ENCODE measurements around the gene SLC22A16. TPM values are rescaled to one million over a fixed set of nuclear protein-coding genes. Genes with fewer than 3 reads are reported as not detected.
"Not testable (repeated sequence)": the region's sequence is repeated elsewhere in the genome, so short reads cannot be mapped to it uniquely, and the experiment has no call there.

The SLC22A16 gene
- total RNA-seq, 2 donors from 2014 or later: not detected

DNA sequence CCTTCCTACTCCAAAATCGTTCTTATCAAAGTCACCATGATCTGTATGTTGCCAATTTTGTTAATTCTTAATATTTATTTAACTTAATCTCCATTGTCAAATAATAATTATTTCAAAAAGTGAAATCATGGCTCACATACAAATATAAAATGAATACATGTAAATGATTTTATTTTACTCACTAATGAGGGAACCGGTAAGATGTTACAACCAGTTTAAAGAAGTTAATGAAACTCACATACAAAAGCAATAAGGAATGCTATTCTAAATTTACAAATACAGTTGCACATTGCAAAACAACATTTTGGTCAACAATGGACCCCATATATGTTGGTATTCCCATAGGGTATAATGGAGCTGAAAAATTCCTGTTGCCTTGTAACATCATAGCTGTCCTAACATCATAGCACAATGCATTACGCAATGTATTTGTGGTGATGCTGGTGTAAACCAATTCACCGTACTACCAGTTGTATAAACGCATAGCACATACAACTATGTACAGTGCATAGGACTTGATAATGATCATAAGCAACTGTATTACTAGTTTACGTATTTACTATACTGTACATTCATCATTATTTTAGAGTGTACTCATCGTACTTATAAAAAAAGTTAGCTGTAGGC is 6.5 kb upstream of the SLC22A16 start:
- H3K4me1 Mint-ChIP-seq (ENCODE audit: low read depth in 2 of 2): no peaks in the 10 kb centered on the region

DNA sequence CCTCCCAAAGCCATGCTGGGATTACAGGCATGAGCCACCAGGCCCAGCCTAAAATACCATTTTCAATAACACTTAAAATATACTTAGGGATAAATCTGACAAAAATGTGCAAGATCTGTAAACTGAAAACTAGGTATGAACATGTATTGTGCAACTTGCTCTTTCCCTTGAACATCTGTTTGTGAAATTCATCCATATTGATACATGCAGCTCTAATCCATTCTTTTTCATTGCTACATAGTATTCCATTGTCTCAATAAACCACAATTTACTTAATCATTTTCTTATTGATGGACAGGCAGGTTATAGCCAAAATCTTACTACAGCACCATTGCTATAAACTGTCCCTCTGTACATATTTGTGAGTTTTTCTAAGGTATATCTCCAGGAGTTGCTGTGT is 4.7 kb upstream of the SLC22A16 start:
- ATAC-seq: no peak
- Mint-ChIP-seq H3K27ac (no peak overlapping the region), H3K4me1 (ENCODE audit: low read depth in 2 of 2) (no peaks in the 10 kb centered on the region), H3K27me3 (peaks cover 21 to 27% of the 10 kb centered on the region in 2 donors), H3K9me3 (no peaks in the 10 kb centered on the region), H3K36me3 (no peaks in the 10 kb centered on the region), H3K4me3 (no peak overlapping the region)
- no peak for DNase-seq (ENCODE audit: low spot score)

More for the DNA sequence above, 6.5 kb upstream of the SLC22A16 start:
- no peak for DNase-seq (ENCODE audit: low spot score)
- no peaks in the 10 kb centered on the region for H3K36me3 Mint-ChIP-seq
- H3K27ac Mint-ChIP-seq: no peak overlapping the region
- no peaks in the 10 kb centered on the region for H3K9me3 Mint-ChIP-seq
- H3K4me3 Mint-ChIP-seq: no peak overlapping the region
- ATAC-seq: no peak
- peaks cover 24 to 30% of the 10 kb centered on the region in 2 donors for H3K27me3 Mint-ChIP-seq

DNA sequence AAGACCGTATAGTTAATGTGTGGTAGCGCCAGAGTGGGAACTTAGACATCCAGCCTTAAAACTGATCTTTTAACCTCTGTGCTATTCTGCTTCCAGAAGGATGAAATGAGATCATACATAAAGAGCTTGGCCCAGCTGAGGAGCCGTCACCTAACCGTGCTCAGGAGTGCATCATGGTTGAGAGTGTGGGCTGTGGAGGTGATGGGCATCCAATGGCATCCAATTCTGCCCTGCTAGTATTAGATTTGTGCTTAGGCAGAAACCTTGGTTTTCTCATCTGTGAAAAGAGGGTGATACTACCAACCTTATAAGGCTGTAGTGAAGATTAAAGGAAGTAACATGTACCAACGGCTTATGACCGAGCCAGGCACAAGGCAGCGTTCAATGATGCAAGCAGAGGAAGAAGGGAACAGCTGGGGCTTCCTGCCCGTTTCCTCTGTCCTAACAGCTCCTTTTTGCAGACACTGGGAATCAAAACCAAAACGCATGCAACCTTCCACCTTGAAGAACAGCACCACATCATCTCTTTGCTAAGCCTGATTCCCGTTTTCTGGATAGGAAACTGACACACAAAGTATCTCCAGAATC is 1.3 kb downstream of the SLC22A16 start:
- Mint-ChIP-seq H3K27ac (no peak overlapping the region), H3K27me3 (peaks cover 30 to 34% of the 10 kb centered on the region in 2 donors), H3K4me3 (peak overlapping the region; percentile 54), H3K36me3 (no peaks in the 10 kb centered on the region), H3K4me1 (ENCODE audit: low read depth in 2 of 2) (peaks cover 0 to 10% of the 10 kb centered on the region in 2 donors), H3K9me3 (no peaks in the 10 kb centered on the region)
- ATAC-seq (peak in 1 of 2 donors; percentile 34), DNase-seq (ENCODE audit: low spot score) (no peak)

DNA sequence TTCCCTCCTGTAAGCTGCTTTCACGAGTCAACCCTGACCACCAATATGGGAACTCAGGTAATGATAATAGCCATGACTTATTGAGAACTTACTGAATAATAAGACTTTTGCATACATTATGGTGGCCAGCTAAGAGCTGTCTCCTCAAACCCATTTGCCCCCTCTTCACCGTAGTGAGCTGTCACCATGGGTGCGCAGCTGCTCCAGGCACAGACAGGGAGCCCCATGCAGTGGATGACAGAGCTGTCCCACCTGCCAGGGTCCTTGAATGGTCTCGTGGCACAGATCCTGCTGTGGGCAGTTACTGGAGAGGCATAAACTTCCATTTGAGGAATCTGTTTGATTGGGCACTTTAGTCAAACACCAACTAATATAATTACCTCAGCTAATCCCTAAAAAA is 1.9 kb downstream of the SLC22A16 start:
- no peaks in the 10 kb centered on the region for H3K36me3 Mint-ChIP-seq
- no peak overlapping the region for H3K4me3 Mint-ChIP-seq
- no peak for DNase-seq (ENCODE audit: low spot score)
- no peak overlapping the region for H3K27ac Mint-ChIP-seq
- peaks cover 30 to 36% of the 10 kb centered on the region in 2 donors for H3K27me3 Mint-ChIP-seq
- no peaks in the 10 kb centered on the region for H3K9me3 Mint-ChIP-seq
- peaks cover 0 to 10% of the 10 kb centered on the region in 2 donors for H3K4me1 Mint-ChIP-seq (ENCODE audit: low read depth in 2 of 2)
- ATAC-seq: no peak

DNA sequence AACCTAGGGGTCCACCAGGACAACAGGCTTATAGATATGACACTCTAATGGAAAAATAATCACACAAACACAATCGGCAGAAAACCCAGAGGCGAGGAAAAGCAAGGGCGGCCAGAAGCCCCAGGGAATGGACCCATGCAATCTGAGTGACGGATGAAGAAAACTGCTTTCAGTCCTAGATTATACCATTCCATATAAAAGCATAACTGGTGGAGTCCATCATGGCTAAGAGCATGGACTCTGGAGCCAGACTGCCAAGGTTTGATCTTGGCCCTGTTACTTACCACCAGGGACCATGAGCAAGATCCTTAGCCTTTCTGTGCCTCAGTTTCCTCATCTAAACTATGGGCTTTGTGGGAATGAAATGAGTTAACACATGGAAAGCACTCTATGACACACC is 3.7 kb downstream of the SLC22A16 start:
- Mint-ChIP-seq H3K27me3 (peaks cover 24 to 26% of the 10 kb centered on the region in 2 donors), H3K27ac (no peak overlapping the region), H3K4me3 (no peak overlapping the region), H3K4me1 (ENCODE audit: low read depth in 2 of 2) (peaks cover 0 to 10% of the 10 kb centered on the region in 2 donors), H3K9me3 (no peaks in the 10 kb centered on the region), H3K36me3 (no peaks in the 10 kb centered on the region)
- ATAC-seq (no peak), DNase-seq (ENCODE audit: low spot score) (no peak)

DNA sequence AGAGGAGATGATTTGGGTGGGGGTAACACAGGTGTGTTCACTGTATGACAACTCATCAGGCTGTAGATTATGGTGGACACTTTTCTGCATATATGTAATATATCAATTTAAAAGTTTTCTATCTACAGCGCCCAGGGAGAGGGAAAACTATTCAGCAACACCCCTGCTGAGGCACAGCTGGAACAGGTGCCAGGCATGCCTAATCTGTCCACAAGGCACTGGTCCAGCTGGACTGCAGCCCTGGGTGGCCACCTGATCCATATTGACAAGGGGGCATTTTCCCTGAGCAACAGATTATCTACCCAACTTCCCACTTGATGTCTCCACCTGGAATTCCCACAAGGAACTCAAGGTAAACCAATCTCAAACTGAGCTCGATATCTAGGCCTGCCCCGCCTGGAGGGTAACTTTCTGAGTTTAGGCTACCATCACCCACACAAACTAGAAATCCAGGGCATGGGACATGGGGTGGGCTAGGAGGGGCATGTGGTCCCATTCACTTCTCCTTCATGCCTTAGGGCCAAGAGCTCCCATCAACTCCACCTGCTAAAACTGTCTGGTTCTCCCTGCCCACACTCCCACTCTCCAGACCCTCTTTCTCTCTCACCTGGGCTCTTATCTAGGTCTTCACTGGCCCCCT is 4.6 kb downstream of the SLC22A16 start:
- Mint-ChIP-seq H3K36me3 (no peaks in the 10 kb centered on the region), H3K27ac (no peak overlapping the region), H3K9me3 (no peaks in the 10 kb centered on the region), H3K4me3 (no peak overlapping the region), H3K27me3 (peaks cover 26 to 32% of the 10 kb centered on the region in 2 donors), H3K4me1 (ENCODE audit: low read depth in 2 of 2) (peaks cover 0 to 10% of the 10 kb centered on the region in 2 donors)
- ATAC-seq (peak in 1 of 2 donors; percentile 32), DNase-seq (ENCODE audit: low spot score) (no peak)

DNA sequence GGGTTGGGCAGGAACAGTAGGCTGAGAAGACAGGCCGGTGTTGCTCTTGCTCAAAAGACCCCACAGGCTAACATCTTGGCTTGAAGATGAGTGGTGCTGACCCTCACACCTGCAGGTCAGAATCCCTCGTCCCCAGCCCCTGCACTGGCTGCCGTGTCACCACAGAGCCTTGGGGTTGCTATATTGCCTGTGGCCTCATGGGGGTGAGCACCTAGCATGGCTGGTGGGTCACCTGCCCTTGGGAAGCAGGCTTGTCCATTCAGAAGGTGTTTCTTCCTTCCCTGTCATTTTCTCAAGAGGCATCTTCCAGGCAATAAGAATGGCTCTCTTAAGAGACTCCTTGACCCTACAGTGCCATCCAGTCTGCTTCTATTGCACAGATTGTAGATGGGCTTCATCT is 7.7 kb downstream of the SLC22A16 start:
- Mint-ChIP-seq H3K4me3 (no peak overlapping the region), H3K9me3 (peaks cover 2% of the 10 kb centered on the region), H3K27ac (no peak overlapping the region), H3K36me3 (peaks cover 9% of the 10 kb centered on the region), H3K4me1 (ENCODE audit: low read depth in 2 of 2) (no peaks in the 10 kb centered on the region), H3K27me3 (peaks cover 32 to 42% of the 10 kb centered on the region in 2 donors)
- DNase-seq (ENCODE audit: low spot score) (no peak), ATAC-seq (no peak)

DNA sequence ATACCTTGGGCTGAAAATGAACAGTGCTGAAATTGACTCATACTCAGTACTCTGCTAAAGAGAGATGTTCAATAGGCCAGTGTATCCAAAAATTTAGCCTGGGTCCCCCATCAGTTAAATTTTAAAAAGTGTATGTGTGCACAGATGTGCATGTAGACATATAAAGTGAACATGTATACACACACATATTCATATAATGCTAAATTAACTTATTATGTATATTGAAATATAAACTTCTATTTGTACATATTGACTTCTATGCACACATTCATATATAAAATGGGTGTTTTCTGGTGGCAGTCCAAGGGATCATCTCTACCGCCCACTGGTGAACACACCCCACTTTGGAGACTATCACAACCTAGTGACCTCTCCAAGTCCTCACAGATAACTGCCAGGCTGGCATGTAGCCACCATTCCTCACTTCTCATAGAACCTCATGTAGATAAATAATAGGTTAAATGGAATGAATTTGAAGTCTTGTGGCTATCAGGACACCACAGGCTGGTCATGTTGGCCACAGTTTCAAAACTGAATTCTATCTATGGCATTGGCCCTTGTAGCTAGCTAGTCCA is 8.8 kb downstream of the SLC22A16 start:
- Mint-ChIP-seq H3K36me3 (peaks cover 12% of the 10 kb centered on the region), H3K4me1 (ENCODE audit: low read depth in 2 of 2) (no peaks in the 10 kb centered on the region), H3K4me3 (no peak overlapping the region), H3K27me3 (peaks cover 32 to 46% of the 10 kb centered on the region in 2 donors), H3K27ac (no peak overlapping the region), H3K9me3 (peaks cover 5% of the 10 kb centered on the region)
- DNase-seq (ENCODE audit: low spot score) (no peak), ATAC-seq (no peak)

DNA sequence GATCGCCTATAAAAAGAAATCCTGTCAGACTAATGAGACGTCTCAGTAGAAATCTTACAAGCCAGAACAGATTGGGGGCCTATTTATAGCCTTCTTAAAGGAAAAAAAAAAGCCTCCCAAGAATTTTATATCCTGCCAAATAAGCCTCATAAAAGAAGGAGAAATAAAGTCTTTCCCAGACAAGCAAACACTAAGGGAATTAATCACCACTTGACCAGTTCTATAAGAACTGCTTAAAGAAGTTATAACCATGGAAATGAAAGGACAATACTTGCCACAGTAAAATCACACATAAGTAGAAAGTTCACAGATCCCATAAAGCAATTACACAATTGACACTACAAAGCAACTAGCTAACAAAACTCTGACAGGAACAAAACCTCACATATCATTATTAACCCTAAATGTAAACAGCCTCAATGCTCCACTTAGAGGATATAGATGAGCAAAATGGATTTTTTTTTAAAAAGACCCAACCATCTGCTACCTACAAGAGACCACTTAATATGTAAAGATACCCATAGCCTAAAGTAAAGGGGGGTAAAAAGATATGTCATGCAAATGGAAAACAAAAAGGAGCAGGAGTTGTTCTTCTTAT is 13.4 kb downstream of the SLC22A16 start:
- H3K9me3 Mint-ChIP-seq: peaks cover 5% of the 10 kb centered on the region
- H3K27me3 Mint-ChIP-seq: peaks cover 23 to 38% of the 10 kb centered on the region in 2 donors
- H3K36me3 Mint-ChIP-seq: peaks cover 19% of the 10 kb centered on the region
- ATAC-seq: no peak
- H3K4me1 Mint-ChIP-seq (ENCODE audit: low read depth in 2 of 2): no peaks in the 10 kb centered on the region
- H3K4me3 Mint-ChIP-seq: no peak overlapping the region
- no peak for DNase-seq (ENCODE audit: low spot score)
- H3K27ac Mint-ChIP-seq: no peak overlapping the region

DNA sequence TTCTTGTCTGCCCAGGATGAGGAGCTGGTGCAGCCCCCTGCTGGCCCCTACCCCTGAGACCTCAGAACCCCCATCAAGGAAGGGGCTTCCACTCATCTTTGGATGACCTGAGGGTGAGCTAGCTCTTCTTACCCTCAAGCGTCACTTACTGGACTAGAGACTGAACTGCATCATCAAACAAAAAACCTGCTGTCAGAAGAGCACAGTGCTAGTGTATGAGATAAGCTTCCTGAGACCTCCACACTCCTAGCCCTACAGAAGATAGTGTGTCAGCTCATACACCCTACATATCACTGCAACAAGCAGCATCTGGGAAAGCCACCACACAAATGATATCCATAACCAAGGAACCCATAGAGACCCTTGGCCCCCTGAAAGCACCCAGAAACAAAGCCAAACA is 15.0 kb downstream of the SLC22A16 start:
- no peak for DNase-seq (ENCODE audit: low spot score)
- Mint-ChIP-seq H3K27ac (no peak overlapping the region), H3K27me3 (peaks cover 20 to 30% of the 10 kb centered on the region in 2 donors), H3K9me3 (peaks cover 5% of the 10 kb centered on the region), H3K4me1 (ENCODE audit: low read depth in 2 of 2) (no peaks in the 10 kb centered on the region), H3K36me3 (peaks cover 19% of the 10 kb centered on the region), H3K4me3 (no peak overlapping the region)
- no peak for ATAC-seq

DNA sequence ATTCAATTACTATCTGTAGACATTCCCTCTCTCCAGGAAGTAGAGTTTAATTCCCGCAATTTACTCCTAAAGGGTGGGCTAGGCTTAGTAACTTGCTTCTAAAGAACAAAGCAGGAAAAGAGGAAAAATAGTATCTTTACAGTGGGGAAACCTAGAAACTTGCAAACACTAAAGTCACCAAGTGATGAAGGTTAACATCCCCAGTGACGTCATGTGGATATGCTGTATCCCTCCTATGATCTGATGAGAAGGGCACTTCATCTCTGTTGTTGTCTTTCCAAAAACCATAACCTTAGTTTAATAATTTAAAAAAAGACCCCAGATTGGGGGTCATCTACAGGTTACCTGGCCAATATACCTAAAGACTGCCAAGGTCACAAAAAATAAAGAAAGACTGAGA is 17.3 kb downstream of the SLC22A16 start:
- DNase-seq (ENCODE audit: low spot score) (no peak), ATAC-seq (no peak)
- Mint-ChIP-seq H3K27me3 (peaks cover 8% of the 10 kb centered on the region in 2 donors), H3K4me3 (no peak overlapping the region), H3K9me3 (peaks cover 5% of the 10 kb centered on the region), H3K36me3 (peaks cover 14% of the 10 kb centered on the region), H3K27ac (no peak overlapping the region), H3K4me1 (ENCODE audit: low read depth in 2 of 2) (no peaks in the 10 kb centered on the region)

DNA sequence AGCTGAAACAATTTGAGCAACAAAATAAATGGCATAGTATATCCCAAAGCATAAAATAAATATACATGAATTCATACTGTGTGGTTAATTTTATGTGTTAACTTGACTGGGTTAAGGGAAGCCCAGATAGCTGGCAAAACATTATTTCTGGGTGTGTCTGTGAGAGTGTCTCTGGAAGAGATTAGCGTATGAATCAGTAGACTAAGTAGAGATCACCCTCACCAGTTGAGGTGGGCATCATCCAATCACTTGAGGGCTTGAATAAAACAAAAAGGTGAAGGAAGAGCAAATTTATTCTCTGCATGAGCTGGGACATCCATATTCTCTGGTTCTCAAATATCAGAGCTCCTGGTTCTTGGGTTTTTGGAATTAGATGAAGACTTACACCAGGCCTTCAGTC is 17.9 kb downstream of the SLC22A16 start:
- peaks cover 7% of the 10 kb centered on the region for H3K36me3 Mint-ChIP-seq
- H3K27me3 Mint-ChIP-seq: peaks cover 1 to 4% of the 10 kb centered on the region in 2 donors
- DNase-seq (ENCODE audit: low spot score) (no peak), ATAC-seq (no peak)
- no peaks in the 10 kb centered on the region for H3K9me3 Mint-ChIP-seq
- no peak overlapping the region for H3K27ac Mint-ChIP-seq
- H3K4me3 Mint-ChIP-seq: no peak overlapping the region
- H3K4me1 Mint-ChIP-seq (ENCODE audit: low read depth in 2 of 2): no peaks in the 10 kb centered on the region

DNA sequence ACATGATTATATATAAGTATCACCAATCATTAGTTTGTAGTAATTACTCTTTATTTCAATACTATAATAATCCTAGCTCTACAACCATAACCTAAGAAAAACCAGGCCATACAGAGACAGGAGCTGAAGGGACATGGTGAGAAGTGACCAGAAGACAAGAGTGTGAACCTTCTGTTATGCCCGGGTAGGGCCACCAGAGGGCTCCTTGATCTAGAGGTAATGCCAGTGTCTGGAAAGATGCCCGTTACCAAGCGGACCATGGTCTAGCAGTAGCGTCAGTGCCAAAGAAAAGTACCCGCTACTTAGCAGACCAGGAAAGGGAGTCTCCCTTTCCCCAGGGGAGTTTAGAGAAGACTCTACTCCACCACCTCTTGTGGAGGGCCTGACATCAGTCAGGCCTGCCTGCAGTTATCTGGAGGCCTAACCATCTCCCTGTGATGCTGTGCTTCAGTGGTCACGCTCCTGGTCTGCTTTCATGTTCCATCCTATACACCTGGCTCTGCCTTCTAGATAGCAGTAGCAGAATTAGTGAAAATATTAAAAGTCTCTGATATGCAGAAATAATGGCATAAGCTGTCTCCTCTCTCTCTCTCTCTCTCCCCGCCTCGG is 18.7 kb downstream of the SLC22A16 start:
- H3K4me1 Mint-ChIP-seq (ENCODE audit: low read depth in 2 of 2); H3K36me3 Mint-ChIP-seq; H3K9me3 Mint-ChIP-seq; H3K27ac Mint-ChIP-seq; H3K27me3 Mint-ChIP-seq; ATAC-seq; H3K4me3 Mint-ChIP-seq; DNase-seq (ENCODE audit: low spot score): not testable (repeated sequence)

Data from natural killer cell treated with Interleukin-12 subunit alpha and Interleukin-12 subunit beta and Interleukin-15 and Interleukin-18, amount 100 ng/mL, for 72 hours (primary cell).